Measurements from ENCODE around the gene BRINP1.

The BRINP1 gene

GRCh38 chr9:119167267-119167666 lies 202.0 kb downstream of the BRINP1 start:
- TF ChIP-seq CTCF (IDR thresholded peaks at IDR 0.05; ENCODE audit: low read depth, low read length) = no peak
- DNase-seq (ENCODE audit: low read depth in 2 of 2) = no peak

GRCh38 chr9:119166096-119166495 lies 203.1 kb downstream of the BRINP1 start:
- no peak for DNase-seq (ENCODE audit: low read depth in 2 of 2)
- TF ChIP-seq CTCF (IDR thresholded peaks at IDR 0.05; ENCODE audit: low read depth, low read length) = no peak
- no peak overlapping the region for H3K4me3 ChIP-seq (replicated peaks in 1 of 2; ENCODE audit: low read depth in 2 of 2, low read length in 2 of 2)

More at GRCh38 chr9:119167267-119167666, 202.0 kb downstream of the BRINP1 start:
- H3K4me3 ChIP-seq (replicated peaks in 1 of 2; ENCODE audit: low read depth in 2 of 2, low read length in 2 of 2) = no peak overlapping the region

- TF ChIP-seq CTCF (IDR thresholded peaks at IDR 0.05; ENCODE audit: low read depth, low read length) = no peak
- DNase-seq (ENCODE audit: low read depth in 2 of 2) = no peak
- no peak overlapping the region for H3K4me3 ChIP-seq (replicated peaks in 1 of 2; ENCODE audit: low read depth in 2 of 2, low read length in 2 of 2)
These were observed 204.1 kb downstream of the BRINP1 start for GRCh38 chr9:119165131-119165530.

- DNase-seq (ENCODE audit: low read depth in 2 of 2) = no peak
- no peak overlapping the region for H3K4me3 ChIP-seq (replicated peaks in 1 of 2; ENCODE audit: low read depth in 2 of 2, low read length in 2 of 2)
- TF ChIP-seq CTCF (IDR thresholded peaks at IDR 0.05; ENCODE audit: low read depth, low read length) = no peak
These were observed 204.5 kb downstream of the BRINP1 start for GRCh38 chr9:119164716-119165115.

GRCh38 chr9:119160551-119160950 lies 208.7 kb downstream of the BRINP1 start:
- no peak for TF ChIP-seq CTCF (IDR thresholded peaks at IDR 0.05; ENCODE audit: low read depth, low read length)
- no peak for DNase-seq (ENCODE audit: low read depth in 2 of 2)
- no peak overlapping the region for H3K4me3 ChIP-seq (replicated peaks in 1 of 2; ENCODE audit: low read depth in 2 of 2, low read length in 2 of 2)

GRCh38 chr9:119159386-119159785 lies 209.8 kb downstream of the BRINP1 start:
- no peak overlapping the region for H3K4me3 ChIP-seq (replicated peaks in 1 of 2; ENCODE audit: low read depth in 2 of 2, low read length in 2 of 2)
- no peak for DNase-seq (ENCODE audit: low read depth in 2 of 2)
- TF ChIP-seq CTCF (IDR thresholded peaks at IDR 0.05; ENCODE audit: low read depth, low read length) = no peak

- no peak for TF ChIP-seq CTCF (IDR thresholded peaks at IDR 0.05; ENCODE audit: low read depth, low read length)
- DNase-seq (ENCODE audit: low read depth in 2 of 2) = no peak
- H3K4me3 ChIP-seq (replicated peaks in 1 of 2; ENCODE audit: low read depth in 2 of 2, low read length in 2 of 2) = no peak overlapping the region
These were observed 212.0 kb downstream of the BRINP1 start for GRCh38 chr9:119157196-119157595.

Measured in cardiac fibroblast (primary cell).